Upper lobe of left lung (tissue), 4 donors: ENCODE data around the gene TAS1R1.

ENCODE experiments used
- POLR2A ChIP-seq, 4 donors: fragments of 450-650 bp; IDR thresholded peaks; one replicate each; pipeline ENCODE4 v1.5.1; 2016 to 2017; ENCODE audit warnings: antibody characterized with exemption in 4 of 4, mild to moderate bottlenecking in 2 of 4
- TF ChIP-seq, protein P1 (sequence below), 6 experiments: fragments of 450-650 bp in 4 of 6; fragments of 200-600 bp in 2 of 6; sonication (generic) in 2 of 6; IDR thresholded peaks; one replicate each; pipeline ENCODE4 v1.5.1; 2016 to 2019; ENCODE audit warnings: antibody characterized with exemption in 6 of 6

DNA sequence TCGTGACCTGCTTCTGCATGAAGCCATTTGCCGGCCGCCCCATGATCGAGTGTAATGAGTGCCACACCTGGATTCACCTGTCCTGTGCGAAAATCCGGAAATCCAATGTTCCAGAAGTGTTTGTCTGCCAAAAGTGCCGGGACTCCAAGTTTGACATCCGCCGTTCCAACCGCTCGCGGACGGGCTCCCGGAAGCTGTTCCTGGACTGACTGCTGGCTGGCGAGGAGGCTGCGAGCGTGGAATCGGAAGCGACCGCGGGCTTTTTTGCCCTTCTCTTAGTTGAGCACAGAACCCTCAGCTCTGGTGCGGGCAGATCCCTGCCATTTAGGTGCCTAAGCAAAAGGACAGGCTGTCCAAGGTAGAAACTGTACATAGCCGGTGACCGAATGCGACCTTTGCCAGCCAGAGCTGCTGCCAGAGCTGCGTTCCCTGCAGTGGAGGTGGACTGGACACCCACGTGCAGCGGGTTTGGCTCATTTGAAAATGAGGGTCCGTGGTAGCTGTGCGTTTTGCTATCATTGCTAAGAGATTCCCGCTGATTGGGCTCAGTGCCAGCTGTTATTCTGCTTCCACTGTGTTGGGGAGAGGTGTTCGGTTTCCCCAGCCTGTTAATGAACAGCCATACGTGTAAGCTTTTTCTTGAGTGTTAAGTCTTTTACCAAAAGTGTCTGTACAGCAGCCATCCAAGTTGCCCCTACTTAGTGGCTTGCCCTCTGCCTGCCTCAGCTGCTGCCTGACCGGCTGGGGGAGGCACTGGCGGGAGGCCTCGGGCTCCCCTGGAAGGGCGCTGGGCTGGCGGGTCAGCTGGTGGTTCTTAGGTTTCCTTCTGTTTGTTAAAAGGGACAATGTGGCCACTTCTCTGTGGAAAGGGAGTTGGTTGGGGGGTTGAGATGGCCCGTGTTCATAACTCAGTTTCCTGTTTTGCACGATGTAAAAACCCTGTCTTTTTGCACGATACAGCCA lies 66.6 kb downstream of the TAS1R1 start:
- TF ChIP-seq POLR2A (IDR thresholded peaks at IDR 0.05): no peak
- TF ChIP-seq, protein P1, sequence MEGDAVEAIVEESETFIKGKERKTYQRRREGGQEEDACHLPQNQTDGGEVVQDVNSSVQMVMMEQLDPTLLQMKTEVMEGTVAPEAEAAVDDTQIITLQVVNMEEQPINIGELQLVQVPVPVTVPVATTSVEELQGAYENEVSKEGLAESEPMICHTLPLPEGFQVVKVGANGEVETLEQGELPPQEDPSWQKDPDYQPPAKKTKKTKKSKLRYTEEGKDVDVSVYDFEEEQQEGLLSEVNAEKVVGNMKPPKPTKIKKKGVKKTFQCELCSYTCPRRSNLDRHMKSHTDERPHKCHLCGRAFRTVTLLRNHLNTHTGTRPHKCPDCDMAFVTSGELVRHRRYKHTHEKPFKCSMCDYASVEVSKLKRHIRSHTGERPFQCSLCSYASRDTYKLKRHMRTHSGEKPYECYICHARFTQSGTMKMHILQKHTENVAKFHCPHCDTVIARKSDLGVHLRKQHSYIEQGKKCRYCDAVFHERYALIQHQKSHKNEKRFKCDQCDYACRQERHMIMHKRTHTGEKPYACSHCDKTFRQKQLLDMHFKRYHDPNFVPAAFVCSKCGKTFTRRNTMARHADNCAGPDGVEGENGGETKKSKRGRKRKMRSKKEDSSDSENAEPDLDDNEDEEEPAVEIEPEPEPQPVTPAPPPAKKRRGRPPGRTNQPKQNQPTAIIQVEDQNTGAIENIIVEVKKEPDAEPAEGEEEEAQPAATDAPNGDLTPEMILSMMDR (IDR thresholded peaks at IDR 0.05): no peak
